Fibroblast of lung (primary cell): ENCODE data around the gene LMNB1. TPM values are rescaled to one million over a fixed set of nuclear protein-coding genes. Genes with fewer than 3 reads are reported as not detected.

Experiments used
- DNase-seq, 2 donors: peaks; one replicate each; pipeline versions ENCODE4 v3.0.0 to v3.0.0-alpha.2; 2010; ENCODE audit warnings: low read depth in 2 of 2
- H2AFZ ChIP-seq: 2 replicates; pipeline ENCODE4 v1.5.1; 2012; ENCODE audit warnings: low read length, control low read depth, inconsistent platforms
- H3K27ac ChIP-seq: 2 replicates; pipeline ENCODE4 v1.5.1; 2011; ENCODE audit warnings: low read length, control low read depth; ENCODE audit not compliant: insufficient read depth
- H3K27me3 ChIP-seq: 2 replicates; pipeline ENCODE4 v1.5.1; 2011; ENCODE audit warnings: mild to moderate bottlenecking, low read length; ENCODE audit not compliant: control insufficient read depth, insufficient read depth
- H3K36me3 ChIP-seq: 2 replicates; pipeline ENCODE4 v1.5.1; 2011; ENCODE audit warnings: low read length; ENCODE audit not compliant: control insufficient read depth, insufficient read depth
- H3K4me1 ChIP-seq: 2 replicates; pipeline ENCODE4 v1.5.1; 2011; ENCODE audit warnings: low read length; ENCODE audit not compliant: control insufficient read depth, insufficient read depth; ENCODE audit errors: extremely low read depth
- H3K4me2 ChIP-seq: 2 replicates; pipeline ENCODE4 v1.5.1; 2011; ENCODE audit warnings: low read length, control low read depth; ENCODE audit not compliant: insufficient read depth; ENCODE audit errors: extremely low read depth
- H3K4me3 ChIP-seq, 4 experiments: fragments of 200-600 bp in 1 of 4; sonication (generic) in 1 of 4; replicated peaks in 1 of 4; 2 replicates each; pipeline ENCODE4 v1.5.1; 2011 to 2016; ENCODE audit warnings: low read length in 4 of 4, low read depth in 3 of 4, mild to moderate bottlenecking in 3 of 4, control low read depth in 2 of 4, inconsistent platforms in 1 of 4, mixed read lengths in 1 of 4; ENCODE audit not compliant: insufficient read depth in 1 of 4; ENCODE audit errors: control extremely low read depth in 1 of 4
- H3K79me2 ChIP-seq: 2 replicates; pipeline ENCODE4 v1.5.1; 2012; ENCODE audit warnings: mild to moderate bottlenecking, low read length, inconsistent platforms; ENCODE audit not compliant: control insufficient read depth, insufficient read depth
- H3K9ac ChIP-seq: 2 replicates; pipeline ENCODE4 v1.5.1; 2011; ENCODE audit warnings: mild to moderate bottlenecking, low read length, control low read depth; ENCODE audit not compliant: insufficient read depth
- H3K9me3 ChIP-seq: 2 replicates; pipeline ENCODE4 v1.5.1; 2012; ENCODE audit warnings: low read depth, low read length; ENCODE audit not compliant: control insufficient read depth, insufficient read depth
- H4K20me1 ChIP-seq: 2 replicates; pipeline ENCODE4 v1.5.1; 2011; ENCODE audit warnings: low read length; ENCODE audit not compliant: control insufficient read depth, insufficient read depth; ENCODE audit errors: extremely low read depth
- CTCF ChIP-seq, 2 donors: IDR thresholded peaks in 1 of 2; conservative IDR thresholded peaks in 1 of 2; 1 replicate in 1 of 2; 2 replicates in 1 of 2; pipeline ENCODE4 v1.5.1; 2011 to 2012; ENCODE audit warnings: low read length in 2 of 2, control low read depth in 1 of 2, inconsistent platforms in 1 of 2, low read depth in 1 of 2, mild to moderate bottlenecking in 1 of 2
- EZH2 ChIP-seq: IDR thresholded peaks from 2 replicates; pipeline ENCODE4 v1.5.1; 2012; ENCODE audit warnings: low read length, control low read depth, mild to moderate bottlenecking; ENCODE audit errors: missing control alignments
- polyA plus RNA-seq, 2 donors: library from polyadenylated mRNA; depleted of rRNA in 1 of 2; stranded (reverse) in 1 of 2; unstranded in 1 of 2; fragments of >200 nt; gene quantifications; 2 replicates each; pipeline ENCODE4 v1.2.1, GENCODE V29; 2011 to 2012; ENCODE audit warnings: missing spikeins in 1 of 2
- total RNA-seq: library from RNA; depleted of rRNA; stranded (reverse); fragments of >200 nt; gene quantifications from 2 replicates; pipeline ENCODE4 v1.2.1, GENCODE V29; 2014

LMNB1 gene
- total and polyA plus RNA-seq, 2 donors (not counting 1 experiment from before 2014, with no cell fraction given) = 17.3 to 17.5 TPM

DNA sequence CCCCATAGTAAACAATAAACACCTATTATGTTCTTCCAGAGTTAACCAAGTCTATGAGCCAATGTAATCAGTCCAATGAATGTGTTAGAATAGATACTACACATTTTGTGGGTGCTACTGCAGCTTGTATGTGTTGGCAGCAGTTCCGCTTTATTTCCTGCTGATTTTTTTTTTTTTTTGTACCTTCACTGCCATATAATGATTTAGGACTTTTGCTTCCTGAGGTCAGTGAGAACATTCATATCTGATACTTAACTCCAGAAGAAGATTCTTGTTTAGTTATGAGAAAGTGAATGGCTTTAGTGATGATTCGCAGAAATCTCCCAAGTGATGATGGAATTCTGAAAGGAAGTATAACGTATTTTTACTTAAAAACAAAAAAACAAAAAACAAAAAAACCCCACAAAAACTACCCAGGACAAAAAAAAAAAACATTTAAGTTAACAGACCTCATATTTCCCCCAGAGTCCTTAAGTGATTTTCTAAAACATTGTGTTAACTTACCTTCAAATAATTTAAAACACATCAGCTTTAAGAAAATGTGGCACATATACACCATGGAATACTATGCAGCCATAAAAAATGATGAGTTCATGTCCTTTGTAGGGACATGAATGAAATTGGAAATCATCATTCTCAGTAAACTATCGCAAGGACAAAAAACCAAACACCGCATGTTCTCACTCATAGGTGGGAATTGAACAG, 24.7 kb upstream of the LMNB1 start:
- no peak overlapping the region for H3K9ac ChIP-seq
- H3K27me3 ChIP-seq = no peaks in the 10 kb centered on the region
- H3K9me3 ChIP-seq = no peaks in the 10 kb centered on the region
- H3K4me1 ChIP-seq = no peaks in the 10 kb centered on the region
- no peak overlapping the region for H2AFZ ChIP-seq
- H3K79me2 ChIP-seq = no peaks in the 10 kb centered on the region
- H3K27ac ChIP-seq = no peak overlapping the region
- no peak overlapping the region for H3K4me2 ChIP-seq
- no peak for DNase-seq
- no peaks in the 10 kb centered on the region for H3K36me3 ChIP-seq
- H3K4me3 ChIP-seq = no peak overlapping the region
- TF ChIP-seq EZH2 = no peak
- no peak for TF ChIP-seq CTCF (conservative IDR thresholded peaks at IDR 0.05 in 1 of 2, IDR thresholded peaks at IDR 0.05 in 1 of 2; ENCODE audit: low read depth in 1 of 2, low read length in 2 of 2)
- no peaks in the 10 kb centered on the region for H4K20me1 ChIP-seq

- no peak overlapping the region for H2AFZ ChIP-seq
- H3K36me3 ChIP-seq = no peaks in the 10 kb centered on the region
- TF ChIP-seq CTCF (conservative IDR thresholded peaks at IDR 0.05 in 1 of 2, IDR thresholded peaks at IDR 0.05 in 1 of 2; ENCODE audit: low read depth in 1 of 2, low read length in 2 of 2) (no peak), EZH2 (no peak)
- no peaks in the 10 kb centered on the region for H3K27me3 ChIP-seq
- DNase-seq = no peak
- H3K4me1 ChIP-seq = no peaks in the 10 kb centered on the region
- H3K79me2 ChIP-seq = no peaks in the 10 kb centered on the region
- no peak overlapping the region for H3K4me2 ChIP-seq
- no peak overlapping the region for H3K4me3 ChIP-seq
- H3K27ac ChIP-seq = no peak overlapping the region
- no peak overlapping the region for H3K9ac ChIP-seq
- H4K20me1 ChIP-seq = no peaks in the 10 kb centered on the region
- H3K9me3 ChIP-seq = no peaks in the 10 kb centered on the region
Observed at GRCh38 chr5:126753227-126753626, 23.7 kb upstream of the LMNB1 start.

GRCh38 chr5:126754609-126755008, 22.3 kb upstream of the LMNB1 start:
- Histone ChIP-seq H3K4me3 (no peak overlapping the region), H3K79me2 (no peaks in the 10 kb centered on the region), H3K4me2 (no peak overlapping the region), H3K9me3 (no peaks in the 10 kb centered on the region), H3K4me1 (no peaks in the 10 kb centered on the region), H4K20me1 (no peaks in the 10 kb centered on the region), H3K36me3 (no peaks in the 10 kb centered on the region), H3K27me3 (no peaks in the 10 kb centered on the region), H3K27ac (no peak overlapping the region), H3K9ac (no peak overlapping the region), H2AFZ (no peak overlapping the region)
- TF ChIP-seq CTCF (conservative IDR thresholded peaks at IDR 0.05 in 1 of 2, IDR thresholded peaks at IDR 0.05 in 1 of 2; ENCODE audit: low read depth in 1 of 2, low read length in 2 of 2) (no peak), EZH2 (no peak)
- DNase-seq = no peak
